HG03045 (cell line): ENCODE measurements around the gene OLFM2.
"Not testable (repeated sequence)": the region's sequence is repeated elsewhere in the genome, so short reads cannot be mapped to it uniquely, and the experiment has no call there.

ENCODE experiments used
- ATAC-seq: cut with Tn5 transposase; IDR thresholded peaks from one replicate; pipeline ENCODE4 v1.9.1; 2021; ENCODE audit warnings: mild to moderate bottlenecking, moderate library complexity; ENCODE audit not compliant: unreplicated experiment

OLFM2 gene

DNA sequence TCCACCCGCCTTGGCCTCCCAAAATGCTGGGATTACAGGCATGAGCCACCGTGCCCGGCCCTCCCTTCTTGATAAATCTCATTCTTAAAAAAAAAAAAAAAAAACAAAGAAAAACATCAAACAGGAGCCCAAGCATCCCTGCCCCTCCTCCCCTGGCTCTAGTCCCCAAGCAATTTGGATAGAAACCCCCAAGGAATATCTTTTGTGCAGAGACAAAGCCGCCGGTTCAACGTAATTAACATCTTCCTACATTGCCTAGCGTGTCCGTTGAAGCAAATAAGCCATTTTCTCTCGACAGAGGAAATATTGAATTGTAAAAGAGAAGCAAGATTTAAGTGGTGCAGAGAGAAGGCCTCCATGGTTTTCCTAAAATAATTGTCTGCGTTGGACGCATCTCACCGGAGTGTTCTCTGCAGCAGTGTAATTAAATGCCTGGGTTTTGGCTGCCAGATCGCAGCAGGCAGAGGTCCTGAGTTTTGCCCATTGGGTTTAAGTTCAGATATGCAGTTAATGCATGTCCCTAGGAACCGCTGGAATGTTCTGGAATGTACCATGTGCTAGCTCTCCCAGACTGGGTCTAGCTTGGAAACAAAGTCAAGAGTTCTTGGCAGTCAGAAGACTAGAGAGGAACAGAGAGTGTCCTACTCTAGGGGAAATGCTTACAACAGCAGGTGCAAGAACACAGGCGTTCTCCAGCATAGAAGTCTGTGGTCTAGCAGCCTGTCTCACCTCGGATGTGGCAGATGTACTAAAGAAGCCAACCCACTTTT is 70.4 kb downstream of the OLFM2 start:
- ATAC-seq, result no peak

DNA sequence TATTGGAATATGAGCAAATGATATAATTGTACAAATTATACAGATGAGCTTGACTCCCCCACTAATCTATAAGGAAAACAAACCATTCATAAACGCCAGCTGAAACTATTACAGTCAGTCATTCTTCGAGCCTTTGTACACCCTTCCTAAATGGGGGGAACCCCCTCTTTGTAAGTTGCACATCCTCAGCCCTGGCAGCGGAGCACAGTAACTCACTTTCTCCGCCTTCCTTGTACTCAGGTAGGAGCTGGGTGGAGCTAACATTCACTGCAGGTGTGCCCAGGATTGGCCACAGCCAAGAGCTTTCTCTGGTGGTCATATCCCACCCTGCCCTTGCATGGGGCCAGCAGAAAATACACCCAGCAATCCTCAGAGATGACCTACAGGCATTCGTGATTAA is 72.6 kb downstream of the OLFM2 start:
- ATAC-seq, result no peak

DNA sequence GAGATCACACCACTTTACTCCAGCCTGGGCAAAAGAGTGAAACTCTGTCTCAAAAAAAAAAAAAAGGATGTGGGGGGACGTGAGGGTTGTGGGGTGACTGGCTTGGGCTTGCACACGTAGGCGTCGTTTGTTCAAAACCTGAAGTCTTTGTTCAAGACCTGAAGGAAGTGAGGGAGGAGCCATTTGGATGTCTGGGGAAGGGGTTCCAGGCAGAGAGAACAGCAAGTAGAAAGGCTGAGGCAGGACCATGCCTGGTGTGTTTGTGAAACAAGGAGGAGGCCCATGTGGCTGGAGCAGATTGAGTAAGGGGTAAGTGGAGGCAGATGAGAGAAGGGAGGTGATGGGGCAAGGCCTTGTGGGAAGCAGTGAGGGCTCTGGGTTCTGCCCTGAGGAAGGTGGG is 73.4 kb downstream of the OLFM2 start:
- ATAC-seq, result no peak

DNA sequence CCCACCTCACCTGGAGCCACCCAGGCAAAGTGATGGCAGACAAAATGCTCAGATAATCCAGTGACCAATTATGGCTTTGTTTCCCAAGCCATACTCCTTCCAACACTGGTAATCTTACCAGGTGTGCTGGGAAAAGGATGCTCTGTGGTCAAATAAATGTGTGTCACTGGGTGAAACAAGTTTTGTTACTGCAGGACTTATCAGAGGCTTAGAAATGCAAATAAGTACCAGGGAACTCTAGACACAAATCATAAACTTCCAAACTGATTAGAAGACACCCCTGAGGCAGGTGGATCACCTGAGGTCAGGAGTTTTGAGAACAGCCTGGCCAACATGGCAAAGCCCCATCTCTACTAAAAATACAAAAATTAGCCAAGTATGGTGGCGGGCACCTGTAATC is 74.8 kb downstream of the OLFM2 start:
- no peak for ATAC-seq

DNA sequence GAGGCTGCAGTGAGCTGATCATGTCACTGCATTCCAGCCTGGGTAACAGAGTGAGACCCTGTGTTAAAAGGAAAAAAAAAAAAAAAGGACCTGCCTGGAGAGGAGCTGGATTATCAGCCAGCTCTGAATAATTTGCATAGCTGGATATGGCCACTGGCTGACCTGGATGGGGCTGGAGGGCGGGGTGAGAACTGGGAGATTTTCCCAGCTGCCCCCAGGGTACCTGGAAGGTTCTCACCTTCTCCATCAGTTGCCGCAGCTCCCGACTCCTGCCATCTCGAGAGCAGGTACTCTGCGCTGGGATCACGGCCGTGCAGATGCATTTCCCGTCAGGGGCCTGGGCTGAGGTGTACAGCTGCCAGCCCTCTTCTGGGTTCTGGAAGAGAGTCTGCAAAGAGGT is 75.9 kb downstream of the OLFM2 start:
- ATAC-seq, result no peak

DNA sequence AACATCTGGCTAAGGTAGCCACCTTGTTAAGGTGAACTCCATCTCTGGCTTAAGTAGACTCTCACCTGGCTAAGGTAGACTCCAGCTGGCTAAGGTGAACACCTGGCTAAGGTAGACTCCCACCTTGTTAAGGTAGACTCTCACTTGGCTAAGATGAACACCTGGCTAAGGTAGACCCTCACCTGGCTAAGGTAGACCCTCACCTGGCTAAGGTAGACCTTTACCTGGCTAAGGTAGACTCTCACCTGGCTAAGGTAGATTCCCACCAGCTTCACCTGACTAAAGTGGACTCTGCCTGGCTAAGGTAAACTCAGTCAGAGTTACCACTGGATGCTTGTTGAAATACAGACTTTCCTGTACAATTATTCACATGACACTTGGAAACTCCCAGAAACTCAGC is 77.5 kb downstream of the OLFM2 start:
- ATAC-seq, result no peak

DNA sequence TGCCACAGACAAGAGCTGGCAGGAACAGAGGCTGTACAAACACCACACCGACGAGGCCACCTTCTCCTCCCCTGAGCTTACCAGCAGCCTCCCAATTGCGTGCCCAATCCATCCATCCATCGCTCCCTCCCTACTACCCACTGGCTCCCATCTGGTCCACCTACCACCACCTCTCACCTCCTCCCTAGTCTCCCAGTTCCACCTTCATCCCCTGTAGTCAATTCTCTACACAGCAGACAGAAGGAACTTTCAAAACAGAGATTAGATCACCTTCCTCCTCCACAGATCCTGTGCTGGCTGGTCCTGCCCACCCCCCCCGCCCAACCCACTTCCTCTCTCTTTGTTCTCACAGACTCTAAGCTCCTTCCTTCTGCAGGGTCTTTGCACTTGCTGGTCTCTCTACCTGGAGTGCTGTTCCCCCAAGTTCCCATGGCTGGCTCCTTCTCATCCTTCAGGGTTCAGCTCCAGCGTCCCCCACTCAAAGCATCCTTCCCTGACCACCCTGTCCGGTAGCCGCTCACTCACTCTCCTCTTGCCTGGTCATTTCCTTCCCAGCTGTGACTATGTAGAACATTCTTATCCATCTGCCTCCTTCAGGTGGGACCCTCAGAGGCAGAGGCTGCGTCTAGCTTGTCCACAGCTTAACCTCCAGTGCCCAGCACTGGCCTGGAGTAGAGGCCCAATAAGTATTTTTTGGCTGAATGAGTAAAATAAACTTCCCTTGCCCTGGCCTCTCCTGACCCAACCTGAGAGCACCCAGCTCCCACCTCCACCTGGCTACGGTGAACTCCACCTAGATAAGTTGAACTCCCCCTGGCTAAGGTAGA is 78.2 kb downstream of the OLFM2 start:
- no peak for ATAC-seq

DNA sequence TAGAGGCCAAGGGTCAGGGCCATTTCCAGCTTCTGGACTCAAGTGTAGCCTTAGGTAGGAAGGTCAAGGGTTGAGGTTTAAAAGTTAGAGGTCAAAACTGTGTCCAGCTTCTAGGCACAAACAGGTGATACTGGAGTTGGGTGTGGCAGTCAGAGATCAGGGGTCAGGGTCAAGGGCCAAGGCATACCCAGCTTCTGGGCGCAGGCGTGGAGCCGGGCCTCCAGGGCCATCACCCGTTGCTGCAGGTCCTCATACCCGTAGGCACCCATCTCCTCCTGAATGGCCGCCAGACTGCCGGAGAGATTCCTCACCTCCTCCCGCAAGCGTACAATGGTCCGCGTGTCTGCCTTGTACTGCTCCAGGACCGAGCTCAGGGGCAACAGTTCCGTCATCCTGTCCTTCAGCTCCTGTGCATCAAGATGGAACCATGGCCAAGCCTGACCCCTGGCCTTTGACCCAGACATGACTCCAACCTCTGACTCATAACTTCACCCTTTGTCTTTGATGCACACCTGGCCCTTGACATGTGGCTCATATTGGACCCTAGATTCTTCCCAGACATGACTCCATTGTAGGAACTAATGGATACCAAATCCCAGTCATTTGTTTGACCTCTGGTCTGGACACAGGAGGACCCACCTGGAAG is 79.1 kb downstream of the OLFM2 start:
- no peak for ATAC-seq

DNA sequence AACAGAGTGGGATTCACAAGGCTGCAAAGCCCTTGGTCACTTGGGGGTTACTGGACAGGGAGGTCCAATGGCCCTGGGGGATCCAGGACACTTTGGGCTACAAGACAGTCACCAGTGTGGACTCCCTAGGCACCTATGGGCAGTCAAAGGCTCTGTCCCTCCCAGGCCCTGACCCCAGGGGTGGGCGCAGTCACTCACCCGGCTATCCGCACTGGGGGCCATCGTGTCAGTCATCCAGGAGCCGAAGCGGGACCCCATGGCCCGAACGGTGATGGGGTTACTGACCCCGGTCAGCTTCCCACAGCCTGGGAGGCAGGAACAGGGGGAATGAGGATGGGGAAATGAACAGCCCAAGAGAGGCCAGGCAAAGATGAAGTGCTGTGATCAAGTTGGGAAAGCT is 79.7 kb downstream of the OLFM2 start:
- no peak for ATAC-seq

DNA sequence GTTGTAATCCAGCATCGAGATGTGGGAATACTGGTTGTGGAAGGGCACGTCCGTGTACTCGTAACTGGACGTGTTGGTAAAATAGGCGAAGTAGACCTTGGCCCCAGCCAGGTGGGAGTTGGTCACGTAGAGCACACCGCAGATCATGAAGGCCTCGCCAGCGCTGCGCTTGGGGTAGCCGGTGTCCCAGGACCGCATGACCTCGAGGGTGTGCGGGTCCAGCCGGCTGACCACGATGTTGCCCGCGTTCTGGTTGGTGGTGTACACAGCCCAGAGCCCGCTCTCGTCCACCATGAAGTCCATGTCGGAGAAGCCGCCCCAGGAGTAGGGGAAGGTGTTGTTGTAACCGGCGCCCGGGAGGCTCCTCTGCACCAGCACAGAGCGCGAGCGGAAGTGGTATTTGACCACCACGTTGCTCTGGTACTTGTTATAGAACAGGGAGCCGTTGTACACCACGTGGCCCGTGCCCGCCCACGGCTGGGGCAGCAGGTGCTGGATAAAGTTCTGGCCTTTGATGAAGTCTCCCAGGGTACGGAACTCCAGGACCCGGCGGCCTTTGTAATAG is 82.0 kb downstream of the OLFM2 start:
- ATAC-seq, result no peak

DNA sequence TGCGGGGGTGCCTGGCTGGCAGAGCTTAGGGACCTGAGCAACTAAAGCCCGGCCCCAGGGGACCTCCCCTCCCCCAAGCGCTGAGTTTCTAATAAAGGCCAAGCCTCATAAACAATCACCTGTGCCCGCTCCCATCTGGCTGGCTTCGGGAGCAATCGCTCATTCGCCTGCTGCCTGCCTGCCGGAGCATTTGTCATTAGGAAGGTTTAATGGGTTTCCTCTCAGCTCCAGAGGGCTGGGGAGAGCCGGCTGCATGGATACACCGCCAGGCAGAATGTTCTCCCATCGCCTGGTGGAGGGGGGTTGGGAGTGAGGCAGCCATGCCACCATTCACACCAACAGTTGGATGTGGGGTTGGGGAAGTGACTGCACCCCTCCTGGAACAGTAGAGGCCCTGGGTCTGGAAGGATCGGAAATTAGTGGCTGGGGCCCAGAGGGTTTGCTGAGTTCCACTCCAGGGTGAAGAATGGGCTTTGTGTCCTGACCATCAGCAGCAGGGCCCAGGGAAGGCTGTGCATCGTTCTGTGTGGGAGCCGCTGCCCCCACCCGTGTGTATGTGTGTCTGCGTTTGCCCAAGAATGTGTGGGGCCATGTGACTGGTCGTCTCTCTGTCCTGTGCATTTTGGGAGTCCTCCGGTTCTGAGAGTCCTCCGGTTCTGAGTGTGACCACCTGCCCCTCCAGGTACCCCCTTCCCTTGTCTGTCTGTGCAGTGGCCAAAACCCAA is 85.9 kb downstream of the OLFM2 start:
- no peak for ATAC-seq

DNA sequence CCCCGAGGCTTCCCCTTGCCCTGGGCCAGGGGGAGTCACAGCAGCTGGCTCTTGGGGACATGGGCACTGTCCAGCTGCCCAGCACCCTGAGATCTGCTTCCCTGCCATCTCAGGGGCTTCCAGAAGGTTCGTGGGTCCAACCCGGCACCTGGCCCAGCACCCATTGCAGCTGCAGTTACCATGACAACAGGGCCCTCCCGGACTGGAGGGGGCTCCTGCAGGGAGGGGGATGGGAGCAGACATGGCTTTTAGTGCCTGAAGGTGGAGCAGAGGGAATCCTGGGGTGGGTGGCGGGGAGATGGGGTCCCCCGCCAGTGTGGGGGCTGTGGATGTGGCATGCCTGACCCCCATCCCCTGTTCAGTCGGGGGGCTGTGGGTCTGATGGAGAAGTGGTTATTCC is 86.5 kb downstream of the OLFM2 start:
- ATAC-seq, result no peak

DNA sequence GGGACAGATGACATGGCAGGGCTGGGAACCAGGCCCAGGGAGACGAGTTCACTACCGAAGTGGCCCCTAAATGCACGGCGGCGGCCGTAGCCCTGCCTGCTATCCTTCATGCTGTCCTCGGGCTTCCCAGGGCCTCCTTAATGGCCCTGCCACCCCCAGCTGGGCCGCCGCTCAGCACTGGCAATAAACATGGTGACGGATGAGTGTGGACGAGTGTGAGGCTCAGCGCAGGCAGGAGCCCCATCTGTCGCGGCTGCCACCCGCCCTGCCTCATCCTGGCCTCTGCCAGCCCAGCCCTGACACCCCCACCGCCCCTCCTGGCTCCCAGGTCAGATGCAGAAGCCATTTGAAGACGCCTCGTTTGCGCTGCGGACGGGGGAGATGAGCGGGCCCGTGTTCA is 87.6 kb downstream of the OLFM2 start:
- ATAC-seq, result no peak

DNA sequence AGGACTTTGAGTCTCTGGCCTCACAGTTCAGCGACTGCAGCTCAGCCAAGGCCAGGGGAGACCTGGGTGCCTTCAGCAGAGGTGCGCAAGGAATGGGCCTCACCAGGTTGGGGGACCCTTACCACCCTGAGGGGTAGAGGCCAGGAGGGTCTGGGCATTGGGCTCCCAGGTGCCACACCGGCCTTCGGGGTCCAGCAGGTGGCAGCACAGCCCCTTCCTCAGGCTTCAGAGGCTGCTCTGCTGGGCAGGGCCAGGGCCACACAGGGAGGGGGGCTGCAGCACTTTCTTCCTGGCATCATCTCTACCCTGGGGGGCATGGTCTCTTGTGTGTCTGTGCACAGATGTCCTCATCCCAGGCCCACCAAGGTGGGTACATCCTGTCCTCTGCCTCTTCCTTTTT is 88.3 kb downstream of the OLFM2 start:
- ATAC-seq, result no peak

DNA sequence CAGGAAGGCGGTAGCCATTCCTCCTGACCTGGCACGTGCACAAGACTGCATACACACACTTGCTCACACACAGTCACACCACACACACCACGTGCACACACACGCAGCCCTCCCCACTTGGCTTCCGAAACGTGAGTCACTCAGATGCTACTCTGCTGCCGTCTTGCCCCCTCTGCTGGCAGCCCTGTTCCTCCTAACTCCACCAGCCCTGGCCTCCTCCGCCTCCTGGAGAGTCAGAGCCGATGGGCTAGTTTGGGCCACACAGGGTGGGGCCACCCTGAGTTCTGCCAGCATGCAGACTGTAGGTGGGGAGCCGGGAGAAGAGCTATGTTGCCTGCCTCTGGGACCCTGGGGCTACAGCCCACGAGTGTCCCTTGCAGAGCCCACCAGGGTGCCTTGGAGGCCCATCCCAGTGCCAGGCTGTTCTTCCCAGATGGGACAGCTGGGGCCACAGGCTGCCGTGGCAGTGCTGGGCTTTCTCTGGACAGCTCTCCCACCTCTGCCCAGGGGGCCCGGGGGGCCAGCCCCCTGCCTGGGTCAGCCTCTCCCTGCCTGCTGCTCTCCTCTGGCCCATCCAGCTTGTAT is 89.1 kb downstream of the OLFM2 start:
- no peak for ATAC-seq

DNA sequence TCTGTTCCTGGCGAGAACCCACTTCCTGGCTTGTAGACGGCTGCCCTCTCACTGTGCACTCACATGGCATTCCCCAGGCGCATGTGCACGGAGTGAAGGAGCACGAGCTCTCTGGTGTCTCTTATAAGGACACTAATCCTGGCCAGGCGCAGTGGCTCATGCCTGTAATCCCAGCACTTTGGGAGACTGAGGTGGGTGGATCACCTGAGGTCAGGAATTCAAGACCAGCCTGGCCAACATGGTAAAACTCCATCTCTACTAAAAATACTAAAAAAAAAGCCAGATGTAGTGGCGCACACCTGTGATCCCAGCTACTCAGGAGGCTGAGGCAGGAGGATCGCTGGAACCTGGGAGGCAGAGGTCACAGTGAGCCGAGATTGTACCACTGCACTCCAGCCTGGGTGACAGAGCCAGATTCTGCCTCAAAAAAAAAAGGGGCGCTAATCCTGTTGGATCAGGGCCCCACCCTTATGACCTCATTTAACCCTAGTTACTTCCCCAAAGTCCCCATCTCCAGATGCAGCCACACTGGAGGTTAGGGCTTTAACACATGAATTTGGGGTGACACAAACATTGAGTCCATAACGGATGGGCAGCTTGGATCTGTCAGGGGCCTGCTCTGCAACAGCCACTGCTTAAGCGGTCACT is 92.6 kb downstream of the OLFM2 start:
- ATAC-seq, result not testable (repeated sequence)

DNA sequence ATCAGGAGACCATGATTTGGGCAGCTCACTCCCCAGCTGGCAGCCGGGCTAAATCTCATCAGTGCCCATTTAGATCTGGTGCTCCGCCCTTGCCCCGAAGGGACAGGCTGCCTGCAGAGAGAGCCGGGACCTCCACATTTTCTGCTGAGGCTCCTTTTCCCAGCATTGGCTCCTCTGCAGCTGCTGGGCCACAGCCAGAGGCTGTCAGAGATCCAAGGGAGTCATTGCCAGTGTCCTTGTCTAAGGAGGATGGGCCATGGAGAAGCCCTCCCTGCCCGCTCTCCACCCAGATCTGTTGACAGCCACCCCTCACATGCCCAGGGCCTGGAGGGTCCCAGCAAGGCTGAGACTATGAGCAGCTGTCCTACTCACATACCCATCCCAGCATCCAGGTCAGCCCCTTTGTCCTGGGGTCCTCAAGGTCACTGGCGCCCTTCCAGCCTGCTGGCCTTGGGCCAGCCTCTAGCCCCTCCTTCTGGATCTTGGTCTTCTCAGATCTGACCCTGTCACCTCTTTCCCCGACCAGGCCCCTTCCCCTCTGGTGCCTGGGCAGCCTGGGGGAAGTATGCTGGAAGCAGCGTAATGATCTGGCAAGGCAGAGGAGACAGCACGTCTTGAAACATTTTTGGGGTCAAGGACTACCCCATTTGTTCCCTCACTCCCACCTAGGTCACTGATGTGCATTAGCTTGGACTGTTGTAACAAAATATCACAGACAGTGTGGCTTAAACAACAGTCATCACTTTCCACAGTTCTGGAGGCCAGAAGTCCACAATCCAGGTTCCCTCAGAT is 93.3 kb downstream of the OLFM2 start:
- ATAC-seq, result no peak

DNA sequence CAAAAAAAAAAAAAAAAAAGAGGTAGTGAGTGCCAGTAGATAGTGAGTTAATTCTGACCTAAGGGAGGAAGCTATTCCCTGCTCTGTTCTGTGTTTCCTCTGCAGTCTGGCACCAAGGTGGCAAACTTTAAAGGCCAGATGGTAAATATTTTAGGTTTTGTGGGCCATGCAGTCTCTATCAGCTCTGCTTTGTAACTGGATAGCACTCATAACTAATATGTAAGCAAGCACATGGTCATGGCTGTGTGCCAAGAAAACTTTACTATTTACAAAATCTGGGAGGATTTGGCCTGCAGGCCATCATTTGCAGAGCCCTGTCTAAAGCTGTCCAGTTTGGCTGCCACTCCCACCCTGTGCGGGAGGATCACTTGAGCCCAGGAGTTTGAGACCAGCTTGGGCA is 96.9 kb downstream of the OLFM2 start:
- no peak for ATAC-seq

DNA sequence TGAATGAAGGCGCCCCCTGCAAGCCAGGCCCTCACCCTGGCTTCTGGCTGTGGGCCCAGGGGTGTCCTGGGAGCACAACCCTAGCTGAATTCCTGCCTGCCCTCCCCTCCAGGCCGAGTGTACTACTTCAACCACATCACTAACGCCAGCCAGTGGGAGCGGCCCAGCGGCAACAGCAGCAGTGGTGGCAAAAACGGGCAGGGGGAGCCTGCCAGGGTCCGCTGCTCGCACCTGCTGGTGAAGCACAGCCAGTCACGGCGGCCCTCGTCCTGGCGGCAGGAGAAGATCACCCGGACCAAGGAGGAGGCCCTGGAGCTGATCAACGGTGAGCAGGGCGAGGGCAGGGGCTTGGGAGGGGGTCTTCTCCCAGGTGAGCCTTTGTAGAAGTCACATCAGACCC is 98.0 kb downstream of the OLFM2 start:
- ATAC-seq, result no peak
